ENCODE measurements around the gene FADS6. TPM values are rescaled to one million over a fixed set of nuclear protein-coding genes. Genes with fewer than 3 reads are reported as not detected.
A peak's percentile ranks its signal among the peaks of the same experiment; 100 is the strongest.
"Not testable (repeated sequence)": the region's sequence is repeated elsewhere in the genome, so short reads cannot be mapped to it uniquely, and the experiment has no call there.

Gene FADS6
- polyA plus RNA-seq, 3 donors: not detected

DNA sequence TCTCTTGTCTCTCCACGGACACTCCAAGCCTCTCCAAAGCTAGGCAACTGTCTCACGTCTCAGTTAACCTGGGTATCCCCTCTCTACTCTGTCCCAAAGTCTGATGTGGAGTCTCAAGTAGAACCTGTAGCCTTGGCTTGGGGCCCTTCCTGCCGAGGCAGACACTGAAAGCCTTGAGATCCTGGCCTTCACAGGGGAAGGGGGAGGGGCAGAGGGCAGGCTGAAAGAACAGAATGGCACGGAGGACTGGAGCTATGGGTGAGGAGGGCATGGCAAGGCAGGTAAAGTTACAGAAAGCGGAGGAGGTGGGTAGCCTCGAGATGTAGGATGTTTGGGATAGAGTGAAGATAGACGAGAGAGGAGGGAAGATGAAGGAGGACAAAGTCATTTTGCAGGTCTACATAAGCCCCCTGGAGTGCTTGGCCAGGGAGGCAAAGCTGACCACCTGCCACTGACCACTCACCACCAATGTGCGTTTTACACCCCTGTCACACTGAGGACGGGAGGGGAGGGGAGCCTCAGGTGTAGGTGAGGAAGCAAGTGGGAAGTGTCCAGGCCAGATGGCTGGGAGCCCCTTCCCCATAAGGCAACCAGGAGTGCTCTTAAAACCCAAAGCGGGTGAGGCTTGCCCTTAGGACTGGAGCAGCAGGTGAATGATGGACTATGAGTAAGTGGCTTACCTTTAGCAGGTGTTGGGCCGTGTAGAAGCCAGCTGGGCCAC is 21.9 kb downstream of the FADS6 start:
- TF ChIP-seq, protein P1, sequence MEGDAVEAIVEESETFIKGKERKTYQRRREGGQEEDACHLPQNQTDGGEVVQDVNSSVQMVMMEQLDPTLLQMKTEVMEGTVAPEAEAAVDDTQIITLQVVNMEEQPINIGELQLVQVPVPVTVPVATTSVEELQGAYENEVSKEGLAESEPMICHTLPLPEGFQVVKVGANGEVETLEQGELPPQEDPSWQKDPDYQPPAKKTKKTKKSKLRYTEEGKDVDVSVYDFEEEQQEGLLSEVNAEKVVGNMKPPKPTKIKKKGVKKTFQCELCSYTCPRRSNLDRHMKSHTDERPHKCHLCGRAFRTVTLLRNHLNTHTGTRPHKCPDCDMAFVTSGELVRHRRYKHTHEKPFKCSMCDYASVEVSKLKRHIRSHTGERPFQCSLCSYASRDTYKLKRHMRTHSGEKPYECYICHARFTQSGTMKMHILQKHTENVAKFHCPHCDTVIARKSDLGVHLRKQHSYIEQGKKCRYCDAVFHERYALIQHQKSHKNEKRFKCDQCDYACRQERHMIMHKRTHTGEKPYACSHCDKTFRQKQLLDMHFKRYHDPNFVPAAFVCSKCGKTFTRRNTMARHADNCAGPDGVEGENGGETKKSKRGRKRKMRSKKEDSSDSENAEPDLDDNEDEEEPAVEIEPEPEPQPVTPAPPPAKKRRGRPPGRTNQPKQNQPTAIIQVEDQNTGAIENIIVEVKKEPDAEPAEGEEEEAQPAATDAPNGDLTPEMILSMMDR (IDR thresholded peaks at IDR 0.05): no peak
- Histone ChIP-seq H3K9me3 (replicated peaks in 1 of 2; ENCODE audit: control insufficient read depth in 1 of 2, insufficient read depth in 1 of 2, low read length in 2 of 2) (no peaks in the 10 kb centered on the region), H3K9ac (ENCODE audit: insufficient read depth, low read length, poor library complexity, severe bottlenecking) (no peak overlapping the region), H3K36me3 (replicated peaks in 1 of 2; ENCODE audit: control insufficient read depth in 1 of 2, insufficient read depth in 2 of 2, low read length in 2 of 2) (no peaks in the 10 kb centered on the region), H3K79me2 (ENCODE audit: insufficient read depth, low read length) (no peaks in the 10 kb centered on the region), H2AFZ (ENCODE audit: insufficient read depth, low read depth, low read length, poor library complexity, severe bottlenecking) (no peak overlapping the region), H3K4me3 (replicated peaks in 1 of 3; ENCODE audit: low read depth in 2 of 3, low read length in 3 of 3) (no peak overlapping the region), H4K20me1 (ENCODE audit: insufficient read depth, low read length) (no peaks in the 10 kb centered on the region), H3K4me1 (ENCODE audit: control insufficient read depth in 1 of 2, insufficient read depth in 2 of 2, low read length in 2 of 2) (peaks cover 18 to 22% of the 10 kb centered on the region in 2 donors), H3K27ac (ENCODE audit: low read depth in 1 of 2, low read length in 2 of 2) (no peak overlapping the region), H3K27me3 (ENCODE audit: control insufficient read depth in 2 of 2, insufficient read depth in 2 of 2, low read length in 2 of 2) (no peaks in the 10 kb centered on the region), H3K4me2 (replicated peaks; ENCODE audit: extremely low read depth, low read length, poor library complexity, severe bottlenecking) (no peak overlapping the region)
- H3K36me3 Mint-ChIP-seq: peaks cover 10 to 11% of the 10 kb centered on the region in 2 donors
- peak overlapping the region in 1 of 2 donors; percentile 65 for H3K4me3 Mint-ChIP-seq
- no peak for DNase-seq
- peaks cover 18% of the 10 kb centered on the region for H3K4me1 Mint-ChIP-seq
- 95% methylated on average over 7 of the region's 11 CpGs for WGBS (ENCODE audit: insufficient coverage)
- H3K27ac Mint-ChIP-seq: peak overlapping the region in 2 of 7 donors; percentile 33 to 54
- intact Hi-C loops (cut with micrococcal nuclease): loop anchor here in 1 of 2 donors (10.0 kb wide), 1 partner anchor 793 kb away; the partner anchor contains the start of genes RECQL5 and SAP30BP
- H3K9me3 Mint-ChIP-seq: no peaks in the 10 kb centered on the region
- peaks cover 0 to 16% (median 5%) of the 10 kb centered on the region in 3 donors for H3K27me3 Mint-ChIP-seq (ENCODE audit: low read depth in 3 of 3)

DNA sequence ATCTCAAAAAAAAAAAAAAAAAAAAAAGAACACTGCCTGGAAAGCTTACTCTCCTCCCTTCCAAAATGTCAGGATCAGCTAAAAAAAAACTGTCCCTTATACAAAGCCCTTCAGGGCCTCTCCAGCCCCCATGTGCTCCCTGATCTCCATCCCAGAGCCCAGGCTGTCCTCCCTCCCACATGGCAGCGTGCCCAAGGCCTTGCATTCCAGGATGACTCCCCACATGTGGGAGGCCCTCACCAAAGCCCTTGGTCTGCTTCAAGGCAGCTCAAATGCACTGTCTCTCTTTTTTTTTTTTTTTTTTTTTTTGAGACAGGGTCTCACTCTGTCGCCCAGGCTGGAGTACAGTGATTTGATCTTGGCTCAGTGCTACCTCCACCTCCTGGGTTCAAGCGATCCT is 22.9 kb downstream of the FADS6 start:
- Mint-ChIP-seq H3K4me1 (peaks cover 18% of the 10 kb centered on the region), H3K4me3 (no peak overlapping the region), H3K27me3 (ENCODE audit: low read depth in 3 of 3) (peaks cover 0 to 16% (median 5%) of the 10 kb centered on the region in 3 donors), H3K27ac (no peak overlapping the region), H3K36me3 (peaks cover 11 to 14% of the 10 kb centered on the region in 2 donors), H3K9me3 (peaks cover 0 to 3% (median 0%) of the 10 kb centered on the region in 7 donors)
- 93% methylated on average over 2 of the region's 3 CpGs for WGBS (ENCODE audit: insufficient coverage)
- no peaks in the 10 kb centered on the region for H3K36me3 ChIP-seq (replicated peaks in 1 of 2; ENCODE audit: control insufficient read depth in 1 of 2, insufficient read depth in 2 of 2, low read length in 2 of 2)
- peaks cover 18 to 22% of the 10 kb centered on the region in 2 donors for H3K4me1 ChIP-seq (ENCODE audit: control insufficient read depth in 1 of 2, insufficient read depth in 2 of 2, low read length in 2 of 2)
- H3K27me3 ChIP-seq (ENCODE audit: control insufficient read depth in 2 of 2, insufficient read depth in 2 of 2, low read length in 2 of 2): no peaks in the 10 kb centered on the region
- no peak overlapping the region for H3K4me2 ChIP-seq (replicated peaks; ENCODE audit: extremely low read depth, low read length, poor library complexity, severe bottlenecking)
- no peaks in the 10 kb centered on the region for H4K20me1 ChIP-seq (ENCODE audit: insufficient read depth, low read length)
- TF ChIP-seq, protein P1 (IDR thresholded peaks at IDR 0.05): no peak
- DNase-seq: no peak
- no peaks in the 10 kb centered on the region for H3K9me3 ChIP-seq (replicated peaks in 1 of 2; ENCODE audit: control insufficient read depth in 1 of 2, insufficient read depth in 1 of 2, low read length in 2 of 2)
- H3K79me2 ChIP-seq (ENCODE audit: insufficient read depth, low read length): no peaks in the 10 kb centered on the region
- H3K9ac ChIP-seq (ENCODE audit: insufficient read depth, low read length, poor library complexity, severe bottlenecking): no peak overlapping the region
- intact Hi-C loops (cut with micrococcal nuclease): loop anchor here in 1 of 2 donors (10.0 kb wide), 1 partner anchor 794 kb away; the partner anchor contains the start of genes RECQL5 and SAP30BP
- no peak overlapping the region for H2AFZ ChIP-seq (ENCODE audit: insufficient read depth, low read depth, low read length, poor library complexity, severe bottlenecking)
- no peak overlapping the region for H3K27ac ChIP-seq (ENCODE audit: low read depth in 1 of 2, low read length in 2 of 2)
- no peak overlapping the region for H3K4me3 ChIP-seq (replicated peaks in 1 of 3; ENCODE audit: low read depth in 2 of 3, low read length in 3 of 3)

DNA sequence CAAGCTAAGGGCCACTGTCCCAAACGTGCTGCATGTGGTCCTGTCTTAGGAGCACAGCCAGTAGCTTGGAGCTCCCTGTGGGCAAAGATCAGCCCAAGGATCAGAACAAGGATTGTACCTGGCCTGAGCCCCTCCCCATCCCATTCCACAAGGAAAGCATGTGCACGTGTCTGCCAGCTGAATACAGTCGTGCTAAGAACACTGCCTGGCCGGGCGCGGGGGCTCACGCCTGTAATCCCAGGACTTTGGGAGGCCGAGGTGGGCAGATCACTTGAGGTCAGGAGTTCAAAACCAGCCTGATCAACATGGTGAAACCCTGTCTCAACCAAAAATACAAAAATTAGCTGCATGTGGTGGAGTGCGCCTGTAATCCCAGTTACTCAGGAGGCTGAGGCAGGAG is 23.4 kb downstream of the FADS6 start:
- Mint-ChIP-seq H3K36me3 (peaks cover 12 to 14% of the 10 kb centered on the region in 2 donors), H3K27me3 (ENCODE audit: low read depth in 3 of 3) (peaks cover 0 to 16% (median 5%) of the 10 kb centered on the region in 3 donors), H3K4me1 (peaks cover 18% of the 10 kb centered on the region)
- H3K27me3 ChIP-seq (ENCODE audit: control insufficient read depth in 2 of 2, insufficient read depth in 2 of 2, low read length in 2 of 2); H2AFZ ChIP-seq (ENCODE audit: insufficient read depth, low read depth, low read length, poor library complexity, severe bottlenecking); H3K79me2 ChIP-seq (ENCODE audit: insufficient read depth, low read length); H3K27ac ChIP-seq (ENCODE audit: low read depth in 1 of 2, low read length in 2 of 2); H3K9me3 Mint-ChIP-seq; H3K9me3 ChIP-seq (replicated peaks in 1 of 2; ENCODE audit: control insufficient read depth in 1 of 2, insufficient read depth in 1 of 2, low read length in 2 of 2); H3K4me3 ChIP-seq (replicated peaks in 1 of 3; ENCODE audit: low read depth in 2 of 3, low read length in 3 of 3); H3K4me3 Mint-ChIP-seq; DNase-seq; H3K4me2 ChIP-seq (replicated peaks; ENCODE audit: extremely low read depth, low read length, poor library complexity, severe bottlenecking); H4K20me1 ChIP-seq (ENCODE audit: insufficient read depth, low read length); H3K27ac Mint-ChIP-seq; H3K36me3 ChIP-seq (replicated peaks in 1 of 2; ENCODE audit: control insufficient read depth in 1 of 2, insufficient read depth in 2 of 2, low read length in 2 of 2); H3K9ac ChIP-seq (ENCODE audit: insufficient read depth, low read length, poor library complexity, severe bottlenecking): not testable (repeated sequence)
- peaks cover 18 to 22% of the 10 kb centered on the region in 2 donors for H3K4me1 ChIP-seq (ENCODE audit: control insufficient read depth in 1 of 2, insufficient read depth in 2 of 2, low read length in 2 of 2)
- 95% methylated on average over 8 of the region's 9 CpGs for WGBS (ENCODE audit: insufficient coverage)
- intact Hi-C loops (cut with micrococcal nuclease): loop anchor here in 1 of 2 donors (10.0 kb wide), 1 partner anchor 795 kb away; the partner anchor contains the start of genes RECQL5 and SAP30BP

All from CD14-positive monocyte (primary cell).